Measurements from ENCODE around the gene TMEM140.

Gene TMEM140

DNA sequence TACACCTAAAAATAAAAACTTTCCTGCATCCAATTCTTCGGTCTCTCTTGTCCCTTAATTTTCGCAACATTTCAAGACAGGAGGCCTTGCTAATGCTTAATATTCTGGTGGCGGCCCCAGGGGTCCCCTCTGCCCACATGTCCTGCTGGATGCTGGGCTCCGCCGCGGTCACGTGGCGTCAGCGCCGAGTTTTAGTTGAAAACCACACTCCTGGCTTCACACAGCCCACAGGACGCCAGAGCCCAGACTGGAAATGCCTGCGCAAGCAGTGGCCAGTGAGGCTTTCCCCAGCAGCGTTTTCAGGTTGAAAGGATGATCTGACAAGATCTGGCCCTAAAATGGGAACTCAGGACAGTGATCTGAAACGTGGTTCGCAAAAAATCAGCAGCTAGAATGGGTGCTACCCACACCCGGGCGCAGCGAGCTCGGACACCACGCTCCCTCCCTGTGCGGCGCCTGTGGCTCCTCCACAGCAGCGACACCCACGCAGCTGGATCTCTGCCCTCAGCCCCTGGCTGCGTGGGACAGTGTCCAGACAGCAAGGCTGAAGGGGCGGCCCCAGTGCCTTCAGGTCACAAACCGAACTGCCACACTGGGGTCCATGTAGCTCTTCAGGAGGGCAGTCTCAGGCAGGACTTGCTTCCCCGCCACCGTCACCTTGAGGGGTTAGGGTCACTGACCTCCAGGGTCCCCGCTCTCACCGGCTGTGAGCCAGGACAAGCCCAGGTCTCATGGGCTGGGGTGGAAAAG is 34.2 kb downstream of the TMEM140 start:
- Histone ChIP-seq H3K36me3 (ENCODE audit: control insufficient read depth, insufficient read depth, low read length) (peaks cover 4% of the 10 kb centered on the region), H3K9me3 (ENCODE audit: control insufficient read depth, low read length) (peaks cover 3% of the 10 kb centered on the region), H3K27ac (ENCODE audit: insufficient read depth, low read depth, low read length, poor library complexity, severe bottlenecking) (no peak overlapping the region), H3K4me3 (ENCODE audit: insufficient read depth, low read depth, low read length) (no peak overlapping the region), H3K4me1 (ENCODE audit: control insufficient read depth, insufficient read depth, low read length) (peaks cover 5% of the 10 kb centered on the region), H3K27me3 (ENCODE audit: control insufficient read depth, insufficient read depth, low read length, poor library complexity, severe bottlenecking) (no peaks in the 10 kb centered on the region)
- 95 to 96% methylated on average over 31 of the region's 31 CpGs for WGBS, 2 experiments

GRCh38 chr7:135183478-135183877 is 35.6 kb downstream of the TMEM140 start:
- H3K36me3 ChIP-seq (ENCODE audit: control insufficient read depth, insufficient read depth, low read length): peaks cover 4% of the 10 kb centered on the region
- no peak overlapping the region for H3K27ac ChIP-seq (ENCODE audit: insufficient read depth, low read depth, low read length, poor library complexity, severe bottlenecking)
- no peak overlapping the region for H3K4me3 ChIP-seq (ENCODE audit: insufficient read depth, low read depth, low read length)
- H3K9me3 ChIP-seq (ENCODE audit: control insufficient read depth, low read length): peaks cover 3% of the 10 kb centered on the region
- H3K4me1 ChIP-seq (ENCODE audit: control insufficient read depth, insufficient read depth, low read length): no peaks in the 10 kb centered on the region
- 96 to 98% methylated on average over 7 of the region's 7 CpGs for WGBS, 2 experiments
- no peaks in the 10 kb centered on the region for H3K27me3 ChIP-seq (ENCODE audit: control insufficient read depth, insufficient read depth, low read length, poor library complexity, severe bottlenecking)

DNA sequence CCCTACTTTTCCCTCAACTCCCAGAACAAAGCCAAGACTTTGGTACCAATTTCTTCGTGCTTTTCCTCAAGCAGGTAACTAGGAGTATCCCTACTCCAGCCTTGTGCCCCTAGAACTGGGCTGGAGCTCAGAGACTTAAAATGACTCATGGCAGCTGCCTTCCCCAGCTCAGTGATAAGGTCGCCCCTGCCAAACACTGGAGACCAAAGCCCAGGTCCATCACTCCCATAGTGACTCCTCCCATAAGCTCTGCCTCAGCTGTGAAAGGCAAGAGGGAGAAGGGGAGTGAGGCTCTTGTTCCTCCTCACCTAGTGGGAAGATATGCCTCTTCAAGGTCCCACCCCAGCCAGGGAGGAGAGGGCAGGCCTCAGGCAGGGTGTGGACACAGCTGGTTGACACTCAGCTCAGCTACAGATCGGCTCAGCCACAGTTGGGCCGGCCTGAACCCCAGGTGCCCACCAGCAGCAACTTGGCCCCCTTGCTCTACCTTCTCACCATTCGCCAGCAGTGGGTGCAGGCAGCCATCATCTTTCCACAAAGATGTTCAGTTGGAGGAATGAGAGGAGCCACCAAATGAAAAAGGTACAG is 36.5 kb downstream of the TMEM140 start:
- H3K4me1 ChIP-seq (ENCODE audit: control insufficient read depth, insufficient read depth, low read length): no peaks in the 10 kb centered on the region
- no peak overlapping the region for H3K27ac ChIP-seq (ENCODE audit: insufficient read depth, low read depth, low read length, poor library complexity, severe bottlenecking)
- peaks cover 4% of the 10 kb centered on the region for H3K36me3 ChIP-seq (ENCODE audit: control insufficient read depth, insufficient read depth, low read length)
- no peak overlapping the region for H3K4me3 ChIP-seq (ENCODE audit: insufficient read depth, low read depth, low read length)
- 93 to 95% methylated on average over 5 of the region's 5 CpGs for WGBS, 2 experiments
- no peaks in the 10 kb centered on the region for H3K27me3 ChIP-seq (ENCODE audit: control insufficient read depth, insufficient read depth, low read length, poor library complexity, severe bottlenecking)
- peaks cover 3% of the 10 kb centered on the region for H3K9me3 ChIP-seq (ENCODE audit: control insufficient read depth, low read length)

DNA sequence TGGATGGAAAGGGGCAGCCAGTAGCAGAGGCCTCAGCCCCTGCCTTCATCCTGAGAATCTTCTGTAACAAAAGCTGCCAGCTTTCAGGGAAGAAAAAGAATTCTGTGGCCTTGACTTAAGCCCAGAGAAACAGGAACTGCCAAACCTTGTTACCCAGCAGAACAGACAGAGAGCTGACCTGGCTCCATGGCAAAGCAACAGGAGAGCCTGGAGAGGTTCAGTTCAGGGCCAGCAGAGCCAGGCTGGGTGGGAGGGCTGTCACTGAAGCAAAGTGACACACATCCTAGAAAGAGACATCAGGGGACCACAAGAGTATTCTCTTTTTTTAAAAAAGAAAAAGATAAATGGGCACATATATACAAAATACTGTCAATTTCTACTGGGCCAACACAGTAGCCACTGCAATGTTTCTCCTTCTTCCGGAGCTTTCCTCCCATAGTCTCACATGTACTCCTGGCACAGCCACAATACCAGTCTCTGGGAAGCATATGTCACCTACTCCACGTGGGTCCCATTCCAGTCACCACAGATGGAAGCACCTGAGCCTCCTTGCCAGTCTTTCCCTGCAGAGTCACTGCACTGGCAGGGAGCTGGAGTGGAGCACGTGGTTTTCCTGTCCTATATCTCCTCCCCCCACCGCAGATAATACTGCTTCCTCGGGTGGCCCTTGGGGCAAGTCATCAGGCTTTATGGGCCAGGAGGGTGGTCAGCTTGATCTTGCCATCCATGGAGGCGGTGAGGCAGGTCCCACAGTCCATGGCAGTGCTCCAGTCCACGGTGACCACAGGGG is 37.8 kb downstream of the TMEM140 start:
- H3K36me3 ChIP-seq (ENCODE audit: control insufficient read depth, insufficient read depth, low read length): peaks cover 4% of the 10 kb centered on the region
- H3K27ac ChIP-seq (ENCODE audit: insufficient read depth, low read depth, low read length, poor library complexity, severe bottlenecking): no peak overlapping the region
- peaks cover 3% of the 10 kb centered on the region for H3K9me3 ChIP-seq (ENCODE audit: control insufficient read depth, low read length)
- WGBS, 2 experiments: 93 to 94% methylated on average over 7 of the region's 7 CpGs
- H3K4me3 ChIP-seq (ENCODE audit: insufficient read depth, low read depth, low read length): no peak overlapping the region
- H3K4me1 ChIP-seq (ENCODE audit: control insufficient read depth, insufficient read depth, low read length): no peaks in the 10 kb centered on the region
- no peaks in the 10 kb centered on the region for H3K27me3 ChIP-seq (ENCODE audit: control insufficient read depth, insufficient read depth, low read length, poor library complexity, severe bottlenecking)

- H3K9me3 ChIP-seq (ENCODE audit: control insufficient read depth, low read length): no peaks in the 10 kb centered on the region
- H3K27ac ChIP-seq (ENCODE audit: insufficient read depth, low read depth, low read length, poor library complexity, severe bottlenecking): no peak overlapping the region
- H3K4me3 ChIP-seq (ENCODE audit: insufficient read depth, low read depth, low read length): no peak overlapping the region
- 92 to 97% methylated on average over 3 of the region's 3 CpGs for WGBS, 2 experiments
- H3K36me3 ChIP-seq (ENCODE audit: control insufficient read depth, insufficient read depth, low read length): peaks cover 4% of the 10 kb centered on the region
- H3K4me1 ChIP-seq (ENCODE audit: control insufficient read depth, insufficient read depth, low read length): no peaks in the 10 kb centered on the region
- H3K27me3 ChIP-seq (ENCODE audit: control insufficient read depth, insufficient read depth, low read length, poor library complexity, severe bottlenecking): no peaks in the 10 kb centered on the region
Observed at GRCh38 chr7:135186261-135186540, 38.3 kb downstream of the TMEM140 start.

DNA sequence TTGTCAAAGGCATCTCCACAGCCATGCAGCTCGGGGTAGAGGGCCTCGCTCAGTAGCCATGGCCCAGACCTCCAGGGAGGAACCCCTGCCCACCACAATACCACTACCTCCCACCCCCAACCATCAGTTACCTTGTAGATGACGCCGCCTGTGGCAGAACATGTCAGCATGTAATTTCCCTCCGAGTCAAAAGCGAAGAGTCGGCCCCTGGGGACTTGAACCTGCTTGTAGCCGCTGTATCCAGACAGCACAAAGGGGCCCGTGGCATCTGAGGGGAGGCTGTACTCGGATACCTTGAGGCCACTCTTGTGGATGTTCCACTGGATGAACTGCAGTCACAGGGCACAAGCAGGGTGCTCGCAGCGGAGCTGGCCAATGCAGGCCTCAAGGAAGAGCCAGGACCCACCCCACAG is 39.0 kb downstream of the TMEM140 start:
- H3K27ac ChIP-seq (ENCODE audit: insufficient read depth, low read depth, low read length, poor library complexity, severe bottlenecking): no peak overlapping the region
- H3K4me3 ChIP-seq (ENCODE audit: insufficient read depth, low read depth, low read length): no peak overlapping the region
- no peaks in the 10 kb centered on the region for H3K4me1 ChIP-seq (ENCODE audit: control insufficient read depth, insufficient read depth, low read length)
- no peaks in the 10 kb centered on the region for H3K27me3 ChIP-seq (ENCODE audit: control insufficient read depth, insufficient read depth, low read length, poor library complexity, severe bottlenecking)
- WGBS, 2 experiments: 87% methylated on average over 12 of the region's 12 CpGs
- H3K36me3 ChIP-seq (ENCODE audit: control insufficient read depth, insufficient read depth, low read length): peaks cover 4% of the 10 kb centered on the region
- no peaks in the 10 kb centered on the region for H3K9me3 ChIP-seq (ENCODE audit: control insufficient read depth, low read length)

- Histone ChIP-seq H3K27ac (ENCODE audit: insufficient read depth, low read depth, low read length, poor library complexity, severe bottlenecking) (no peak overlapping the region), H3K4me3 (ENCODE audit: insufficient read depth, low read depth, low read length) (no peak overlapping the region), H3K36me3 (ENCODE audit: control insufficient read depth, insufficient read depth, low read length) (peaks cover 4% of the 10 kb centered on the region), H3K9me3 (ENCODE audit: control insufficient read depth, low read length) (no peaks in the 10 kb centered on the region), H3K27me3 (ENCODE audit: control insufficient read depth, insufficient read depth, low read length, poor library complexity, severe bottlenecking) (no peaks in the 10 kb centered on the region), H3K4me1 (ENCODE audit: control insufficient read depth, insufficient read depth, low read length) (no peaks in the 10 kb centered on the region)
- WGBS, 2 experiments: 95% methylated on average over 12 of the region's 12 CpGs
Observed at GRCh38 chr7:135188298-135188984, 40.6 kb downstream of the TMEM140 start.

- H3K9me3 ChIP-seq (ENCODE audit: control insufficient read depth, low read length): no peaks in the 10 kb centered on the region
- no peaks in the 10 kb centered on the region for H3K27me3 ChIP-seq (ENCODE audit: control insufficient read depth, insufficient read depth, low read length, poor library complexity, severe bottlenecking)
- H3K27ac ChIP-seq (ENCODE audit: insufficient read depth, low read depth, low read length, poor library complexity, severe bottlenecking): no peak overlapping the region
- WGBS, 2 experiments: 93 to 96% methylated on average over 6 of the region's 6 CpGs
- no peak overlapping the region for H3K4me3 ChIP-seq (ENCODE audit: insufficient read depth, low read depth, low read length)
- H3K4me1 ChIP-seq (ENCODE audit: control insufficient read depth, insufficient read depth, low read length): no peaks in the 10 kb centered on the region
- peaks cover 4% of the 10 kb centered on the region for H3K36me3 ChIP-seq (ENCODE audit: control insufficient read depth, insufficient read depth, low read length)
Observed at GRCh38 chr7:135189221-135189662, 41.4 kb downstream of the TMEM140 start.

- Histone ChIP-seq H3K4me1 (ENCODE audit: control insufficient read depth, insufficient read depth, low read length) (no peaks in the 10 kb centered on the region), H3K9me3 (ENCODE audit: control insufficient read depth, low read length) (no peaks in the 10 kb centered on the region), H3K27ac (ENCODE audit: insufficient read depth, low read depth, low read length, poor library complexity, severe bottlenecking) (no peak overlapping the region), H3K4me3 (ENCODE audit: insufficient read depth, low read depth, low read length) (no peak overlapping the region), H3K27me3 (ENCODE audit: control insufficient read depth, insufficient read depth, low read length, poor library complexity, severe bottlenecking) (no peaks in the 10 kb centered on the region), H3K36me3 (ENCODE audit: control insufficient read depth, insufficient read depth, low read length) (no peaks in the 10 kb centered on the region)
- 96% methylated on average over 4 of the region's 4 CpGs for WGBS, 2 experiments
Observed at GRCh38 chr7:135189961-135190360, 42.1 kb downstream of the TMEM140 start.

DNA sequence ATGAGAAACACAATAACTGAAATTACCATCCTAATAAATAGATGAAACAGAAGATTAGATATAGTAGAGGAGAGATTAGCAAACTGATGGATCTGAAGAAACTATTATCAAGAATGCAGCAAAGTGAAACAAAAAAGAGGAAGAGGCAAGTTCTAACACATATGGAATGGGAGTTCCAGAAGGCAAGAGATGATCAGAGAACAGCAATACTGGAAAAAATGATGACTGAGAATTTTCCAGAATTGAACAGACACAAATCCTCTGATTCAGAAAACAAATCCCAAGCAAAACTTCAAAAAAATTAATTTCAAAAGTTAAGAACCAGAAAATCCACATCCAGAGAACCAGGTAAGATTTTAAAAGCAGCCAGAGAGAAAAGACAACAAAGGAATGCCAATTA is 42.8 kb downstream of the TMEM140 start:
- Histone ChIP-seq H3K36me3 (ENCODE audit: control insufficient read depth, insufficient read depth, low read length) (no peaks in the 10 kb centered on the region), H3K27me3 (ENCODE audit: control insufficient read depth, insufficient read depth, low read length, poor library complexity, severe bottlenecking) (no peaks in the 10 kb centered on the region), H3K4me1 (ENCODE audit: control insufficient read depth, insufficient read depth, low read length) (no peaks in the 10 kb centered on the region), H3K27ac (ENCODE audit: insufficient read depth, low read depth, low read length, poor library complexity, severe bottlenecking) (no peak overlapping the region), H3K4me3 (ENCODE audit: insufficient read depth, low read depth, low read length) (no peak overlapping the region), H3K9me3 (ENCODE audit: control insufficient read depth, low read length) (no peaks in the 10 kb centered on the region)
